Measurements from ENCODE around the gene CFAP221.
A peak's percentile ranks its signal among the peaks of the same experiment; 100 is the strongest.

Gene CFAP221

DNA sequence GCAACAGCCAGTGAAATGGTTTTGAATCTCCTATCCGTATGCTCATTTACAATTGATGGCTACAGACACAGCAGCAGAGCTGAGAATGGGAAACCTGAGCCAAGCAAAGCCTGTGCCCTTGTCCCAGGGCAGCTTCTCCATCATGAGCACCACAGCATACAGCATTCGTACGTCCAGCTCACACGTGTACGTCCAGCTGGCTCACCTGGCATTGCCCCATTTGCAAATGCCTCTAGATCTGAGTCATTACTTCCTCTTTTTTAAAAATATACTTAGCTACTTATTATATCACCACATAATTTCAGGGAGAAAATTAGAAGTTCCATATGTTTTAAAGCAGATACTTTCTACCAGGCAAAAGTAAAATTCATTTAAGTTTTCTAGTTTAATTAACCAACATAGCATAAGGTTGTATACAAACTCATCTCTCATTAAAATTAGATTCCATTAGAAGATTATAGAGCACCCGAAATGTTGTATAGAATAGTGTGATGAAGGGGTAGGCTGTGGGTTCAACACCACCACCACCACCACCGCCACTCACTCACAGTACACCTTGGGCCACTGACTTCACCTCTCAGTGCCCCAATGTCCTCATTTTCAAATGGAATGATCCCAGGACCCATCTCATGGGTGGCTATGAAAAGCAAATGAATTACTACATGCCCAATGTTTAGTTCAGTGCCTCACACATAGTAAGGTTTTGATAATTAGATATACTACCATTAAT lies 103.4 kb downstream of the CFAP221 start:
- DNase-seq, result peak; percentile 12

DNA sequence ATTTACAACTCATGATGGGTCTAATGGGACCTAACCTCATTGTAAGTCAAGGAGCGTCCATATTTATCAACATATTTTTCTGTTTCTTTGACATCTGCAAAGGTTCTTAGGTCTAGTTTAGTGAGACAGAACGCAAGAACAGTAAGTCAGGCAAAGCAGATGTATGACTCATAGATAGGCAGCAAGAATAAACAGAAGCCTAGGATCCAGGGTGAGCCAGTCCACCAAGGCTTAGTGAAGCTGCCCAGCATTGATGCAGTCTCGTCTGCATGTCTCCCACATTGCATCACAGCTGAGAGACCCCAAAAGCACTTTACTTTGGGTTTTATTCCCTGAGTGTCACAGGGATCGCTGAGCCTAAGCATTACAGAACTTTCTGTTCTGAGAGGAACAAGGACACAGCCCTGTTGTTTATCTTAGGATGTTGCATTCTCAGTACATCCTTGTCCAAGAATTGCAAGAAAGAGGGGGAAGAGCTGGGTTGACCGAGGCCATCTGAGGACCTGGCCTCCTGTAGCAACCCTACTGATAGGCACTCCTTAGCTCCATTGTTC lies 105.2 kb downstream of the CFAP221 start:
- DNase-seq, result no peak

DNA sequence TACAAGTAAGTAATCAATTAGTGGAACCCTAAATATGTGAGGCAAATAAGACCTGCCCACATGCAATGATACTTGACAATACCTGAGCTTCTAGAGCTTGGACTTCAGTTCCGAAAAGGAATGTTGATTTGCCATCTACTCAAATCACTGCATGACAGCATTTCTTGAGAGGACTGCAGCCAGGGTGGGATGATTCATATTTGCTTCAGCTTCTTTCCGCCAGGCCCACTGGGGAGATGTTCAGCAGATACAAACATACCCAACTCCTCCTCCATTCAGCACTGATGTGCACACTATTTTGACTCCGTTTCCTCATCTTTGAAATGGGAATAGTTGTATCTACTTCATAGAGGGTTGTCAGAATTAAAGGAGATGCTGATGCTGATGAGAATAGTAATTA lies 106.0 kb downstream of the CFAP221 start:
- DNase-seq, result no peak

DNA sequence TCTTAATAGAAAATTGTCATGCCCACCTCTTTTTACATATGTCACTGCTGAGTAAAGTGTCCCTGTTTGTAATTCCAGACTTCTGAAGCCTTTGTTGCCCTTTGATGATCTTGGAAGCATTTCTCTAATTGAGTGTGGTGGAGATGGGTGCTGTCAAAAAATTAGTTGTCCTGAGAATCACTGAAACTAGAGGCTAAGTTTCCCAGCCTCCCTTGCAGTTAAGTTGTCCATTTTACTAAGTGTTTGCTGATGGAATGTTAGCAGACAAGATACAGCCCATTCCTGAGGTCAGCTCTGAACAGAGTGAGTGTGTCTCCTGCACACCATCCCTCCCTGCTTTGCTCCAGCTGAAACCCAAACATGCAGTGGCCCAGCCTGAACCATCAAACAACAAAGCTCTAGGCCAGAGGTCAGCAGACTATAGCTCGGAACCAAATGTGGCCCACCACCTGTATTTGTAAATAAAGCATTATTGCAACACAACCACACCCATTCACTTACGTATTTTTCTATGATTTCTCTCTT lies 106.7 kb downstream of the CFAP221 start:
- no peak for DNase-seq

DNA sequence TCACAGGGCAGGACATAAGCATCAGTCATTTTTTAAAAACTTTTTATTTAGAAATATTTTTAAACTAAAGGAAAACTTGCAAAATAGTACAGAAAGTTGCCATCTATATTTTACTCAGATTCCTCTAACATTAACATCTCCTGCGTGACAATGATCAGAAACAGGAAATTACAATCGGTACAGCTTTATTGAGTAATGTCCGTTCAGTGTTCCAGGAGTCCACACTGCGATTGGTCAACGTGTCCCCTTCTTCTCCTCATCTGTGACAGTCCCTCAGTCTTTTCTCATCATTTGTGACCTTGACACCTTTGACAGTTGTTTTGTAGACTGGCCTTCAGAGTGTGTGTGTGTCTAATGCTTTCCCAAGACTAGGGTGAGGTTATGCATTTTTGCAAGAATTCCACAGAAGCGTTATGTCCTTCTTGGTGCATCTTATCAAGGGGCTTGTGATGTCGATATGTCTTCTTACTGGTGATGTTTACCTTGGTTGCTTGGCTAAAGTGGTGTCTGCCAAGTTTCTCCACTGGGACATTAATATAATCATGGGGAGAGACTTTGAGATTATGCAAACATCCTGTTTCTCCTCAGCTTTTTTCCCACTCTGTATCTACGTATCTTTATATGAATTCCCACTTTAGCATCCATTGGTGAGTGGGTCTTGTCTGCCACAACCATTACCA lies 113.4 kb downstream of the CFAP221 start:
- peak; percentile 14 for DNase-seq

DNA sequence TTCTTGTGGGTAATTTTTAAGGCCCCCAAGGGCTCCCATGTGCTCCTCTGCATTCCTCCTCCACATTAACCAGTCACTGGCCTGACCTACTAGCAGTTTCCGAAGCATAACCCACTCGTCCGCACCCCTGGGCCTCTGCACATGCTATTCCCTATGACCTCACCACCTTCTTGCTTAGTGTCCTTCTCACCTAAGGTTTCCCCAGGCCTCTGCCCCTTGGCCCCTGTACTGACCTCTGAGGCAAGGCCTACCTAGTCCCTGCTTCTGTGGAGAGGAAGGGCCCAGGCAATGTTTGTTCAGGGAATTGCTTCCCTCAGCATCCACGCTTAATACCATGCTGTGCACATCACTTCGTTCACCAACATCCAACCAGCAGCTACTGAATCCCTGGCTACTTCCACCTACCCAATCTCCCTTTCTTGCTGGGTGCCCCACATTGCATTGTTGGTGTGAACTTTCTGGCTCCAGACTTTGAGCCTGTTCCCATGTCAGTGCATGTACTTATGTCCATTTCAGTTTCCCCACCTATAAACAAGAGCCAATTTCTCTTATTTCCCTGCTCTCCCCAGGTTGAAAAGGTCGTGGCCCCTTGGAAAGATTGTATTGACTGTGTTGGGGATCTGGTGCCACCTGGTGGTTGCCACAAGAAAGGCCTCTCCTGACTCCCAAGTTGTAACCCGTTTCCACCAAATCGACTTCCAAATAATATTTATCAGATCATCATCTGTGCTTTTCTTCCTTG lies 115.5 kb downstream of the CFAP221 start:
- peak; percentile 55 for DNase-seq

DNA sequence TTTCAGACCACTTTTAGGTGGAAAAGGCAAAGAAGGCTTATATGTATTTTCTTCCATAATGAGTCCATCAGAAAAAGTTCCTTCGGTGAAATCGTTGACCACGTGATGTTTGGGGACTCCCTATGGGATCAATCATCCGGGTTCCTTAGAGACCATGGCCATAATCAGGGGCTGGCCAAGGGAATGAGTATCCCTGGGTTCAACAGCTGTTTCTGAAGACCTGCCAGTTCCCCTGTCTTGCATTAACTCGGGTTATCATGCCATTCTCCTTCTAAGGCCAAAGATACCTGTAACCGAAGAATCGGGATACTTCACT lies 116.1 kb downstream of the CFAP221 start:
- DNase-seq, result no peak

DNA sequence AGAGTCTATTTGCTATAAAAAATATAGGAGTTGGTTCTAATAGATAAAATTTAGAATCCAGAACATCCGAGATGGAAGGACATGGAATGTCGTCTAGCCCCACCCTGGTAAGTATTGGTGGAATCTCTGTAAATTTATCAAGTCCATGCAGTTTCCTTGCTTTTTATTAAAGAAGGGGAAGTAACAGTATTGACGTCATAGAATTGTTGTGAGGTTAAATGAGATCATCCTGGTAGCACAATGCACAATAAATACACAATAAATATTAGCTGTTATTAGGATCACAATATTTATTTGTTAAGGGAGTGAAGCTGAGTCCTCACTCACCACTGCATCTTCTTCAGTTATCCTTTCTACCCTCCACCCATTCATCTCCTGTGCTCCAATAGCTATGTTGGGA lies 118.0 kb downstream of the CFAP221 start:
- no peak for DNase-seq

DNA sequence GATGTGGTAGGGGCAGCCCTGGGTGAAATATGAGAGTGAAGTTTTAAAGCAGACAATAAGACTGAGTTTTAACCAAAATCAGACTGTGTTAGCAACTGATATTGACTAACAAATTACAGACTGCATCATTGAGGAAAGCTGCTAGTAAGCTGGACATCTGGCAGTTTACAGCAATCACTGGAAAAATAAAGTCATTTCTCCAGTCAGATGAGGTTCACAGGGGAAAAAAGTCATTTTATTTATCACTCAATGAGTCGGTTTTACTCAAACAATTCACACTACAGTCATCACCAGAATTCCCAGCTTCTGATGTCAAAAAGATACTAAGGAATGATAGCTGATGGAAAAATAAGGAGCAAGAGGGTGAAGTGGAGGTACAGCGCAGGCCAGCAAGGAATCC lies 124.3 kb downstream of the CFAP221 start:
- no peak for DNase-seq

DNA sequence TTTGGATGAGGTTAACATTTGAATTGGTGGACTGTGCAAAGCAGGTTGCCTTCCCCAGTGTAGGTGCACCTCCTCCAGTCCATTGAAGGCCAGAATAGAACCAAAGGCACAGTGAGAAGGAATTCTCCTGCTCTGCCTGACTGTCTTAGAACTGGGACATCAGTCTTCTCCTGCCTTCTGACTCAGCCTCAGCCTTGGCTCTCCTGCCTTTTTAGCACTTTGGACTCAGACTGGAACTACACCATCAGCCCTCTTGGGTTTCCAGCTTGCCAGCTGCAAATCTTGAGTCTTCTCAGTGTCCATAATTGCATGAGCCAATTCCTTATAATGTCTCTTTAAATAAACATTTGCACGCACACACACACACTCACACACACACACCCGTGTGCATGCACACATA lies 126.8 kb downstream of the CFAP221 start:
- DNase-seq, result no peak

DNA sequence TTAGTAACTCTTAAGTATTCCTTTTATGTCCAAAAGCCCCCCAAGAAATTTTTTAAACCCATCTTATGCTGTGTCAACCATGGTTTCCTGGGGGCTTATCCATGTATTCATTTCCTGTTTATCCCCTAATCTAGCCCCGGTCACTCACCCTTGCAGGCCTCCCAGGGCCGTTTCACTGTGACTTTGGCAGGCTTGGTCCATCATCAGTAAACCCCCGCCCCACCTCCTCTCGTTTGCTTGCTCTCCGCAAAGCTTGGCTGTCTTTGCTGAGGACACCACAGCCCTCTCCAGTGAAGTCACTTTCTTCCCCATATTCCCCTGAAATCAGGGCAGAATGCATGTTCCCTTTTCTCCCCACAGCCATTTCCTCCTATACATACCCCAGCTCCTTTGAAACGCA lies 127.5 kb downstream of the CFAP221 start:
- DNase-seq, result no peak

DNA sequence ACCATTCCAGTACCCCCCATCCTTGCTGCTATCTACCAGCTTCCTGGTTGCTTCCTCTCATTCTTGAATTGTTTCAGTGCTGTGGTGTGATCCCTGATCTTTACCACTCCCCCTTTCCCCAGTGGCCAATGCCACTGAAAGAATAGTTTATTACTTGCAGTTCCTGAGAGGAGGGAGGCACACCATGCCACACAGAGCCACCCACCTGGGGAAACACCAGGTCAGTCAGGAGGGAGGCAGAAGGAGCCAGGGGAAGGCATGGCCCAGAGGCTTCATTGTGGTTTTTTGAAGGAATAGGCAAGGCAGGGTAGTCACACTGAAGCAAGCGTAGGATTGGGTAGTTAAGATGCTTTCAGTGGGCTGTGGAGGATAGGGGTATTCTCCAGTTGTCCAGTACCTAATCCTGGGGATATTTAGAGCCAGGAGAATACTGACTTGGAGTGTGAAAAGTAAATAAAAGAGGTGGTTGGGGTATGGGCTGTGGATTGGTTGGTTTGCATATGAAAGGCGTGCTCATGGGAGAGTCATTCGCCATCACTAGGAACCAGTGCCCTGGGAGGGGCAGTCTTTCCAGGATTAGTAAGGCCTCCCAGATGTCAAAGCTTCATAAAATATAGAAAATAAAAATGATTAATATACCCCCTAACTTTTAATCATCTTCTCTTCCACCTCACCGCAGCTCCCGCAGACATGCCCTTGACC lies 128.1 kb downstream of the CFAP221 start:
- DNase-seq, result no peak

DNA sequence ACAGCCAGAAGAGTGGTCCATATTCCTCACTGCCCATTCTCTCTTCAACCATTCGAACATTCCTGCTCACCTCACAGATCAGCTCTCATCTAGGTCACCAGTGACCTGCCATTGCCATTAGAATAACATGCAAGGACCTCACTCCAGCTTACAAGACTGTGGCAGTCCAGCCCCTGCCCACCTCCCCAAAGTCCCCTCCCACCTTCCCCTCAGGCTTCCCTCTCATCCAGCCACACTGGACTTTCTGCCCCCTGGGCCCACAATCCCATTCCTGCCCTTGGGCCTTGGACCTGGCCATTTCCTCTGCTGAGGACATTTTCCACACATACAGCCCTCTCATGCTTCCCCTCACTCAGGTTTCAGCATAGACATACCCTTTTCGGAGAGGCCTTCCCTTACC lies 129.5 kb downstream of the CFAP221 start:
- no peak for DNase-seq

DNA sequence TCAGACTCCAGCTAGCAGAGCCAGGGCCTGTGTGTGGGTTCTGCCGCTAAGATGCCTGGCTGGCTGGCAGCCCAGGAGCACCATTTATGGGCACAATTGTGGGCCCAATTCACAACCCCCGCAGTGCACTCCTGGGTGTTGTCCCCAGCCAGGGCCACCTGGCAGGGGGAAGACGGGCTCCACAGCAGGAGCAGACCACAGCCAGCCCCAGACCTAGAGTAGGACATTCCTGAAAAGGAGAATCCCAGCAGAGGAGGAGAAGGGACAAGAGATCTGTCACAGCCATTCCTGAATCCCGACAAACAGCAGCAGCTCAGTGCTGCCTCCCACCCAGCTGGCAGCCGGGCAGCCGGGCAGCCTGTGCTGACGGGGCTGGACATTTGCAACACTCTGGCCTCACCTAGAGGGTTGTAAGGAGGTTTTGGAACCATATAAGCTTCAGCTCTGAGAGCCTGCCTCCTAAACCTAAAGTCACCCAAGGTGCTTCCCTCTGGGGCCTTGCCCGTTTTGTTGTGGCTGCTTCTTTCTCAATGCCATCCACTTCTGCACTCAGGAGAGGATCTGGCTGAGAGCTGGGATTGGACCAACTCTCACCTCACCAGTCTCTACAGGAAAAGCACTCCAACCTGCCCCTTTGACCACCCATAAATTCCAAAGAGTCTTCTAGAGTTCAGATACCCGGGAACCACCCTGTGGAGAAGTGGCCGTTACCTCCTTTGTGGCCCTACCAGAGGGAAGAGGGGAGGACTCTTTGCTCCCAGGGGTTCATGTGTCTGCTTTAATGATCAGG lies 130.7 kb downstream of the CFAP221 start:
- DNase-seq, result no peak

DNA sequence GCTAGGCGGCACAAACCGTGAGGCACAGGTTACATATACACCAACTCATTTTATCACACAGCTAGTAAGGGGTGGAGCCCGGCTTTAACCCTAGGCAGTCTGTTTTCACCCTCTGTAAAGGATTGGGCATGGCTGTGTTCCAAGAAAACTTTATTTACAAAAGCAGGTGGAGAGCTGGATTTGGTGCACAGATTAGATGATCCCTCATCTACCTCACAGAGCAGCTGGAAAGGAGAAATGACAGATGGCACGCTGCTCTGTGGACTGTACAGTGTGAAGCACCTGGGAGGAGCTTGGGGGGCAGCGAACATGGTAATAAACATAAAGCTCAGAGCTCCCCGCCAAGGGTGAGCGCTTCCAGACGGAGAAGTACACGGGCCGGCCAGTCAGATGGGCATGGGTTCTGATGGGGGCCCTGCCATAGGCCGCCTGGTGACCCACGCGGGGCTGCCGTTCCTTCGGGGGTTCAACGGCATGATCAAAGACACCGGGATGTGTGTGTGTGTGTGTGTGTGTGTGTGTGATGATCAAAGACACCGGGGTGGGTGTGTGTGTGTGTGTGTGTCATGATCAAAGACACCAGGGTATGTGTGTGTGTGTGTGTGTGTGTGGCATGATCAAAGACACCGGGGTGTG lies 133.9 kb downstream of the CFAP221 start:
- DNase-seq, result no peak

DNA sequence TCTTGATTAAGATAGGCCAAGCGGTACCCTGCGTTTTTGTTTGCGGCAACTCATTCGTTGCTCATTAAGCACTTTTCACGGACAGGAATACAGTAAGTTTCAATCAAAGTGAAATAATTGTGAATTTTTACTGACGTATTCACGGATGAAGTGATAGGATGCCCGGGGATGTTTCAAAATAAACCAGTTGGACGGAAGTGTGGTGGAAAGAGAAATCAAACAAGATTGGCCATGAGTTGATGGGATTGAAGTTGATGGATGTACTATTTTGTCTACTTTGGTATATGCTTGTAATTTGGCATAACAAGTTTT lies 135.2 kb downstream of the CFAP221 start:
- no peak for DNase-seq

DNA sequence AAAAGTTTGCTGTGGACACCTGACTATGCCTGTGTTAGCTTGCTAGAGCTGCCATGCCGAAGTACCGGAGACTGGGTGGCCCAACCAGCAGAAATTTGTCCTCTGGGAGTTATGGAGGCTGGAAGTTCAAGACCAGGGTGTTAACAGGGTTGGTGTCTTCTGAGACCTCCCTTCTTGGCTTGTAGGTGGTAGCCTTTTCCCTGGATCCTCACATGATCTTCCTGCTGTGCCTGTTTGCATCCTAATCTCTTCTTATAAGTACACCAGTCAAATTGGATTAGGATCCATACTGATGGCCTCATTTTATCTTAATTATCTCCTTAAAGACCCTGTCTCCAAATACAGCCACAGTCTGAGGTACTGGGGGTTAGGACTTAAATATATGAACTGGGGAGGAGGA lies 135.6 kb downstream of the CFAP221 start:
- no peak for DNase-seq

DNA sequence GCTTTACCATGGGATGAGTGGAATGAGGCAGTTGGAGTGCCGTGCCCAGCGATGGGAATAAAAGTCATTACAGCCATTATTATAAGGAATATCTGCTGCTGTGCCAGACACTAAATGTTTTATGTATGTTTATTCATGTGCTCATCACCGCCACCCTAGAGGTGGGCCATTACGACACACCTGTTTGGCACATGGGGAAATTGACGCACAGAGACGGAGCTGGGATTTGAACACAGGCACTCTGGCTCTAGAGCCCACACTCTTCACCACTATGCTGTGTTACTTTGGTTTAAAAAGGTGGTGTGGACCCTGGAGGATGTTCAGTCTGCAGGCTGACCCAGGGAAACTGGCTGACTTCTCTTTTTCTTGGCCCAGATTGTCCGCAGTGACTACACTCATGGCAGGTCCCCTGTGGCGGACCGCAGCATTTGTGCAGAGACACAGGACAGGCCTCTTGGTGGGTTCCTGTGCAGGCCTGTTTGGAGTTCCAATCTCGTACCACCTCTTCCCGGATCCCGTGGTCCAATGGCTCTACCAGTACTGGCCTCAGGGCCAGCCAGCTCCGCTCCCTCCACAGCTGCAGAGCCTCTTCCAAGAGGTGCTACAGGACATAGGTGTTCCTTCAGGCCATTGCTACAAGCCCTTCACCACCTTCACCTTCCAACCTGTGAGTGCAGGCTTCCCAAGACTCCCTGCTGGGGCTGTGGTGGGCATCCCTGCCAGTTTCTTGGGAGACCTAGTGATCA lies 136.4 kb downstream of the CFAP221 start:
- DNase-seq, result no peak

DNA sequence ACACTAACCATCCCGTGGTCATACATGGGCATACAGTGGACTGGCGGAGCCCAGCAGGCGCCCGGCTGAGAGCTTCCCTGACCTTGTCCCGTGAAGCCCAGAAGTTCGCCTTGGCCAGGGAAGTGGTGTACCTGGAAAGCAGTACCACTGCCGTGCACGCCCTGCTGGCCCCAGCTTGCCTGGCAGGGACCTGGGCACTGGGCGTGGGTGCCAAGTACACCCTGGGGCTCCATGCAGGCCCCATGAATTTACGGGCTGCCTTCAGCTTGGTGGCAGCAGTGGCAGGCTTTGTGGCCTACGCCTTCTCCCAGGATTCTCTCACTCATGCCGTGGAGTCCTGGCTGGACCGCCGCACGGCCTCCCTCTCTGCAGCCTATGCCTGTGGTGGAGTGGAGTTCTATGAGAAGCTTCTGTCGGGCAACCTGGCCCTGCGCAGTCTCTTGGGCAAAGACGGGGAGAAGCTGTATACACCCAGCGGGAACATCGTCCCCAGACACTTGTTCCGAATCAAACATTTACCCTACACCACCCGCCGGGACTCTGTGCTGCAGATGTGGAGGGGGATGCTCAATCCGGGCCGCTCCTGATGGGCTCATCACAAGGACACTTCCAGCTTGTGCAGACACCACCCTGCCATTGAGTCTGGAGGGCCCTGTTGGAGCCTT lies 137.1 kb downstream of the CFAP221 start:
- DNase-seq, result no peak

DNA sequence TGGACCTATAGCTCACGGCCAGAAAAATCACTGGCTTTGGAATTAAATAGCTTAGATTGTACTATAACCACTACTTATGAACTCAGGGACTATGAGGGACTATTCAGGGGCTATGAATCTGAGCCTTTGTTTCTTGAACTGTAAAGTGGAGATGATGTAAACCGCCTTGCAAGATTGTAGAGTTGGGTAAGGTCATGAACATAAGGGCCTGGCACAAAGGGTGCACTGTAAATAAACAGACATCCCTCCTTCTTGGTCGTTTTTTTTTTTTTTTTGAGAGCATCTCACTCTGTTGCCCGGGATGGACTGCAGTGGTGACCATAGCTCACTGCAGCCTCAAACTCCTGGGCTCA lies 137.6 kb downstream of the CFAP221 start:
- no peak for DNase-seq

DNA sequence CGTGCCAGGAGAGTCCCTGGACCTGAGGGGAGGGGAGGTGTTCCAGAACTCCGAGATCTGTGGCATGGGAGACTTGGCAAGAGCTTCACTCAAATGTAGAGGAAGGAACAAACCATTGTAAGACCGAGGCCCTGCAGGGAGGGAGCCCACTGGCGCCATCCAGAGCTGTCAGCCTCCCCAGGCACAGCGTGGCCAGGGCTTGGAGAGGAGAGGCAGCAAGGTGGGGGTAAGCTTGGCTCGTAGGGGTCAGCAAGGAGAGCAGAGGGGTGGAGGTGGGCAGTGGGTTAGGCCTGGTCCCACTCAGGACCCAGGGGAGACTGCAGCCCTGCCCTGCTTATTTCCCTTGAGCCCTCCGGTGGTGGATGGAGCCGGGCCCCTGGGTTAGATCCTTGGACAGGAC lies 138.3 kb downstream of the CFAP221 start:
- DNase-seq, result no peak
